ENCODE measurements around the gene TANC1.

TANC1 gene

DNA sequence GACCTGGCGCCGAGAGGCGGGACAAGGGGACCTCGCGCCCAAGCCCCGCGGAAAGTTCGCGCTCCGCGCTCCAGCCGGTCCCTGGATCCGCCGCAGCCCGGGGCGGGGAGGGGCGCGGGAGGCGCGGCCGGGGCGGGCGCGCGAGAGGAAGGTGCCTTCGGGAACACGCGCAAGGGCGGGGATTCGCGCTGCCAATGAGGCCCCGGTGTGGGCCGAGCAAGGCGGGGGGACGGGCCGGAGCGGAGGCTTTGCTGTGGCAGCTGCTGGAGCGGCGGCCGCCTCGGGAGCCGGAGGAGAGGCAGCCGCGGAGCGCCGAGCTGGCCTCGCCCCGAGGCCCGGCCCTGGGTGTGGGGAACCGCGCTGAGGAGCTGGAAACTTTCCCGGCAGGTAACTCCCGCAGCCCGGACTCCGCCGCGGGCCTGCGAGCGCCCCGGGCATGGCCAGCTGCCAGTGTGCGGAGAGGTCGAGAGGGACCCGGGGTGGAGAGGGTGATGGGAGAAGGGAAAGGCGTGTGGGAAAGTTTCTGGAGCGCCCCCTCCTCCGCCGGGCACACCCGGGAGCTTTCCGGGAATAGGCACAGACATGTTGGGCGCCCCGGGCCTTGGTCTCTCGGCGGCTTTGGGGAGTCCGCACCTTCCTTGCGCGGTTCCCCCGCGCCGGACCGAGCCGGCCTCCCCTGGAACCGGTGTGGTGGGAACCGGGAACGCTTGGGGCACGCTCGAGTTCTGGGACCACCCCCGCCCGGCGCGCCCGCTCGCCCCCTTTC, at the start of gene TANC1:
Gene TANC1 (plus strand): TSS at position 245 of the 766 bp plus-strand sequence. CDS start 97,271 bp downstream, outside the sequence.
- Mint-ChIP-seq H3K9me3 (no peaks in the 10 kb centered on the region), H3K27me3 (ENCODE audit: low read depth, poor library complexity) (peaks cover 3% of the 10 kb centered on the region), H3K4me3 (peak within 1 kb of the TSS; percentile 96), H3K27ac (peak within 1 kb of the TSS; percentile 100), H3K4me1 (peaks cover 85% of the 10 kb centered on the region), H3K36me3 (ENCODE audit: low read depth) (peaks cover 13% of the 10 kb centered on the region)
- DNase-seq: peak; percentile 93
- TF ChIP-seq, protein P1, sequence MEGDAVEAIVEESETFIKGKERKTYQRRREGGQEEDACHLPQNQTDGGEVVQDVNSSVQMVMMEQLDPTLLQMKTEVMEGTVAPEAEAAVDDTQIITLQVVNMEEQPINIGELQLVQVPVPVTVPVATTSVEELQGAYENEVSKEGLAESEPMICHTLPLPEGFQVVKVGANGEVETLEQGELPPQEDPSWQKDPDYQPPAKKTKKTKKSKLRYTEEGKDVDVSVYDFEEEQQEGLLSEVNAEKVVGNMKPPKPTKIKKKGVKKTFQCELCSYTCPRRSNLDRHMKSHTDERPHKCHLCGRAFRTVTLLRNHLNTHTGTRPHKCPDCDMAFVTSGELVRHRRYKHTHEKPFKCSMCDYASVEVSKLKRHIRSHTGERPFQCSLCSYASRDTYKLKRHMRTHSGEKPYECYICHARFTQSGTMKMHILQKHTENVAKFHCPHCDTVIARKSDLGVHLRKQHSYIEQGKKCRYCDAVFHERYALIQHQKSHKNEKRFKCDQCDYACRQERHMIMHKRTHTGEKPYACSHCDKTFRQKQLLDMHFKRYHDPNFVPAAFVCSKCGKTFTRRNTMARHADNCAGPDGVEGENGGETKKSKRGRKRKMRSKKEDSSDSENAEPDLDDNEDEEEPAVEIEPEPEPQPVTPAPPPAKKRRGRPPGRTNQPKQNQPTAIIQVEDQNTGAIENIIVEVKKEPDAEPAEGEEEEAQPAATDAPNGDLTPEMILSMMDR (IDR thresholded peaks at IDR 0.05): no peak

DNA sequence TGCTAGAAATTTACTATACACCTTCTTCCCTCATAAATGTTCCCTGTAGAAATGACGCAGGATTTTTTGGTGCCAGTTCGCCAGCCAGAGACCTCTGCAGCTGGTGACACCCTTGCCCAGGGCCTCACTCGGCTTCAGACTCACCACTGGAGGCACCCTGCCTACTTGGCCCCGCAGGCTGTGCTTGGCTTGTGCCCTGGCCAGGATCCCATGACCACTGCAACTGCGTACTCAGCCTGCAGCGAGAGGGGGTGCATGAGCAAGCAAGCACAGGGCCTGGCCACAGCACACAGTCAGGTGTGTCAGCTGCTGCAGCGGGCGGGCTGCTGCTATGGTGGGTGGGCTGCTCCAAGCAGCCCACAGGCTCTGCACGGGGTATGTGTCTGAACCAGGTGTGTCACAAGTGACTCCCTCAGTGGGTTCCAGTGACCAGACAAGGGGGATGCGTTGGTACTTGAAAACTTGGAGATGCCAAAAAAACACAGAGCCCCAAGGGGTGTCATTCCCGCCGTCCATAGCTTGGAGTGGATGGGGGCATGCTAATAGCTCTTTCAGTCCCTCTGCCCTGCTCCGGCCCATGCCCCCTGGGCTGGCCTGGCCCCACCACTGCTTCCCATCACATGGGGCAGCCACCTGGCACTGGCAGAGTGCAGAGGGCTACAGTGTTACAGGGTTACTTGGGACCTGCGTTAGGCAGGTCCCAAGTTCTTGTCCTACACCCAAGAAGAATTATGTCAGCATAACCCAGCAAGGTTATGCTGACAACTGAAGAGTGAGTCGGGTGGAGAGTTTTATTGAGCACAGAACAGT, 46.6 kb upstream of the TANC1 start:
- peak overlapping the region; percentile 89 for H3K27ac Mint-ChIP-seq
- no peak overlapping the region for H3K4me3 Mint-ChIP-seq
- H3K36me3 Mint-ChIP-seq (ENCODE audit: low read depth): peaks cover 21% of the 10 kb centered on the region
- TF ChIP-seq, protein P1 (IDR thresholded peaks at IDR 0.05): no peak
- H3K27me3 Mint-ChIP-seq (ENCODE audit: low read depth, poor library complexity): peaks cover 4% of the 10 kb centered on the region
- H3K9me3 Mint-ChIP-seq: peaks cover 32% of the 10 kb centered on the region
- no peak for DNase-seq
- H3K4me1 Mint-ChIP-seq: peaks cover 66% of the 10 kb centered on the region

DNA sequence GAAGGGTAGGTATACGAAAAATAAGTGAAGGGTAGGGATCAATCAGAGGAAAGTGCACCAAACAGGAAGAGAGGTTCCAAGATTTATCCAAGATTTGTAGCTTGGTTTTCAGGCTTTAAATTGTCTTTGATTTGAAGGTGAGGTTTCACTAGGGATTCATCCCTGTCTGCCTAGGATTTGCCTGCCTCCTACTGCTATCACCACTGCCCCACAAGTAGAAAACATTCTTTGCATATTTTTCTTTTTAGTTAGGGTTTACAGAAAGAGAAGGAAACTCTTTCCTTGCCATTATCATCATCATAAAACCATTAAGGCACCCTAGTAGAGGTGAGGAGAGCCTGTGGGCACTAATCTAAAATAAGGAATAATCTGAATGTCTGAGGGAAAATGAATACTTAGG, 45.8 kb upstream of the TANC1 start:
- H3K4me3 Mint-ChIP-seq: peak overlapping the region; percentile 43
- peaks cover 35% of the 10 kb centered on the region for H3K9me3 Mint-ChIP-seq
- TF ChIP-seq, protein P1 (IDR thresholded peaks at IDR 0.05): no peak
- peaks cover 24% of the 10 kb centered on the region for H3K36me3 Mint-ChIP-seq (ENCODE audit: low read depth)
- H3K27me3 Mint-ChIP-seq (ENCODE audit: low read depth, poor library complexity): peaks cover 4% of the 10 kb centered on the region
- no peak for DNase-seq
- peaks cover 69% of the 10 kb centered on the region for H3K4me1 Mint-ChIP-seq
- H3K27ac Mint-ChIP-seq: peak overlapping the region; percentile 89

DNA sequence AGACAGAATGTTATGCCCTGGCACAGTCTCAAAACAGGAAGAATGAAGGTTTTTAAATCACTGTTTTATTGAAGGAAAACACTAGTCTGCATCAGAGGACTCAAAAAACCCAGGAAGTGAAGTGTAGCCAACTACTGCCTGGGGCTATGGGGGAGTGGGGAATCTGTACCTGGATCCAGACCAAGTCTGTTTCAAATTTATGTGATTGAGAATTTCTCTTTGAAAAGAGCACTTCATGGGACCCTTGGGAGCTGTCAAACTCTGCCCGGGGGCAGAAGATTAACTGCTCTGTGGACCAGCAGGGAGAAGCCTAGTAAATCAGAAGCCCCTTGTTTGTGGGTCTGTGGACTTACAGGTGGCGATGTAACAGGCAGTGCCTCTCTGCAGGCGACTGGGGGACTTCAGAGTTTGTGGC, 45.3 kb upstream of the TANC1 start:
- peaks cover 4% of the 10 kb centered on the region for H3K27me3 Mint-ChIP-seq (ENCODE audit: low read depth, poor library complexity)
- H3K4me3 Mint-ChIP-seq: peak overlapping the region; percentile 42
- peak; percentile 74 for DNase-seq
- H3K4me1 Mint-ChIP-seq: peaks cover 69% of the 10 kb centered on the region
- peak overlapping the region; percentile 89 for H3K27ac Mint-ChIP-seq
- TF ChIP-seq, protein P1 (IDR thresholded peaks at IDR 0.05): no peak
- peaks cover 41% of the 10 kb centered on the region for H3K9me3 Mint-ChIP-seq
- H3K36me3 Mint-ChIP-seq (ENCODE audit: low read depth): peaks cover 24% of the 10 kb centered on the region

DNA sequence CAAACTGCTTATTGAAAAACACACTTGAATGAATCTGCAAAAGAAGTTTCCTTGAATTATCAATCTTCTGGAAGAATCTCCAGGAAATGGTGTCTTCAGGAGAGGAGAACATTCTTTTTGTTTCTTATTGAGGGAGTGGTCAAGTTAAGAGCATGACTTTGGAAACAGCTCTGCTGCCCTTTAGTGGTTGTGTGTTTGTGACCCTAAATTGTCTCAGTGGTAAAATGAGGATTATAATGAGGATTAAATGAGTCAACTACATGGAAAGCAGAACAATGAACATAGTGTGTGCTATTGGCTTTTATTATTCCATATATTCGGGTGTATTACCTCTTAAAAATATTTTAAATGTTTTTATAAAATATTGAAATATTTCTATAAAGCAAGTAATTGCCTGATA, 44.8 kb upstream of the TANC1 start:
- Mint-ChIP-seq H3K9me3 (peaks cover 43% of the 10 kb centered on the region), H3K4me1 (peaks cover 67% of the 10 kb centered on the region), H3K36me3 (ENCODE audit: low read depth) (peaks cover 24% of the 10 kb centered on the region), H3K27me3 (ENCODE audit: low read depth, poor library complexity) (peaks cover 4% of the 10 kb centered on the region), H3K27ac (peak overlapping the region; percentile 89), H3K4me3 (peak overlapping the region; percentile 42)
- TF ChIP-seq, protein P1 (IDR thresholded peaks at IDR 0.05): no peak
- no peak for DNase-seq
